CD4-positive, alpha-beta memory T cell (primary cell): Measurements from ENCODE around the gene PAH. TPM values are rescaled to one million over a fixed set of nuclear protein-coding genes. Genes with fewer than 3 reads are reported as not detected.

ENCODE experiments used
- CTCF ChIA-PET: fragments of 350-600 bp; sonication (Branson Sonifier 250); formaldehyde crosslinking; loops from one replicate; lab custom pipeline; 2021; ENCODE audit warnings: inconsistent platforms; ENCODE audit not compliant: partially characterized antibody; lab: Charles Lee
- POLR2A ChIA-PET: fragments of 350-600 bp; sonication (Branson Sonifier 250); formaldehyde crosslinking; loops from one replicate; lab custom pipeline; 2021; ENCODE audit not compliant: partially characterized antibody; lab: Charles Lee
- DNase-seq, 5 donors: peaks; one replicate each; pipeline versions ENCODE4 v3.0.0 to v3.0.0-alpha.2; 2020 to 2022; ENCODE audit warnings: mixed read lengths in 1 of 5
- H3K27ac ChIP-seq: one replicate; pipeline ENCODE4 v1.7.0; 2013; ENCODE audit warnings: low read depth, low read length
- H3K27me3 ChIP-seq: 2 replicates; pipeline ENCODE4 v1.7.0; 2013; ENCODE audit warnings: mild to moderate bottlenecking, low read length, moderate library complexity; ENCODE audit not compliant: insufficient read depth
- H3K36me3 ChIP-seq: 2 replicates; pipeline ENCODE4 v1.7.0; 2013; ENCODE audit warnings: mild to moderate bottlenecking, low read length, moderate library complexity; ENCODE audit not compliant: insufficient read depth
- H3K4me1 ChIP-seq: 2 replicates; pipeline ENCODE4 v1.7.0; 2013; ENCODE audit warnings: mild to moderate bottlenecking, low read length, moderate library complexity; ENCODE audit not compliant: insufficient read depth
- H3K4me3 ChIP-seq, 2 donors: one replicate each; pipeline ENCODE4 v1.7.0; 2013; ENCODE audit warnings: low read length in 2 of 2, mild to moderate bottlenecking in 1 of 2
- H3K9me3 ChIP-seq, 2 donors: one replicate each; pipeline ENCODE4 v1.7.0; 2013; ENCODE audit warnings: low read length in 2 of 2, control low read depth in 1 of 2; ENCODE audit not compliant: control insufficient read depth in 1 of 2
- H3K27ac Mint-ChIP-seq, 7 donors: one replicate each; pipeline ENCODE4 v1.8.0; 2020 to 2021; ENCODE audit warnings: mixed read lengths in 7 of 7, mild to moderate bottlenecking in 6 of 7, inconsistent platforms in 3 of 7, moderate library complexity in 3 of 7
- H3K27me3 Mint-ChIP-seq, 2 donors: one replicate each; pipeline ENCODE4 v1.8.0; 2020 to 2021; ENCODE audit warnings: mixed read lengths in 2 of 2
- H3K36me3 Mint-ChIP-seq, 2 donors: one replicate each; pipeline ENCODE4 v1.8.0; 2020 to 2021; ENCODE audit warnings: mixed read lengths in 2 of 2, inconsistent platforms in 1 of 2, mild to moderate bottlenecking in 1 of 2
- H3K4me1 Mint-ChIP-seq, 4 donors: one replicate each; pipeline ENCODE4 v1.8.0; 2020 to 2021; ENCODE audit warnings: mixed read lengths in 4 of 4, mild to moderate bottlenecking in 1 of 4
- H3K4me3 Mint-ChIP-seq, 8 donors: one replicate each; pipeline ENCODE4 v1.8.0; 2020 to 2021; ENCODE audit warnings: mixed read lengths in 8 of 8, mild to moderate bottlenecking in 7 of 8, moderate library complexity in 6 of 8, inconsistent platforms in 3 of 8
- H3K9me3 Mint-ChIP-seq, 8 donors: one replicate each; pipeline ENCODE4 v1.8.0; 2020 to 2021; ENCODE audit warnings: mixed read lengths in 8 of 8, mild to moderate bottlenecking in 5 of 8, inconsistent platforms in 3 of 8, moderate library complexity in 1 of 8
- intact Hi-C: fragments of 100-400 bp; cut with micrococcal nuclease; formaldehyde crosslinking; loops from one replicate; pipeline ENCODE4 v1.15.1; 2023
- polyA plus RNA-seq, 2 donors: library from polyadenylated mRNA; unstranded; fragments of 300-500 nt; fragmentation: Illumina TruSeq; gene quantifications; one replicate each; pipeline ENCODE4 v1.2.3, GENCODE V29; 2021
- total RNA-seq, 2 experiments: library from RNA; stranded (reverse); gene quantifications; one replicate each; pipeline ENCODE4 v1.2.3, GENCODE V29; 2021

The PAH gene
- total and polyA plus RNA-seq, 4 experiments from 2014 or later = not detected

DNA sequence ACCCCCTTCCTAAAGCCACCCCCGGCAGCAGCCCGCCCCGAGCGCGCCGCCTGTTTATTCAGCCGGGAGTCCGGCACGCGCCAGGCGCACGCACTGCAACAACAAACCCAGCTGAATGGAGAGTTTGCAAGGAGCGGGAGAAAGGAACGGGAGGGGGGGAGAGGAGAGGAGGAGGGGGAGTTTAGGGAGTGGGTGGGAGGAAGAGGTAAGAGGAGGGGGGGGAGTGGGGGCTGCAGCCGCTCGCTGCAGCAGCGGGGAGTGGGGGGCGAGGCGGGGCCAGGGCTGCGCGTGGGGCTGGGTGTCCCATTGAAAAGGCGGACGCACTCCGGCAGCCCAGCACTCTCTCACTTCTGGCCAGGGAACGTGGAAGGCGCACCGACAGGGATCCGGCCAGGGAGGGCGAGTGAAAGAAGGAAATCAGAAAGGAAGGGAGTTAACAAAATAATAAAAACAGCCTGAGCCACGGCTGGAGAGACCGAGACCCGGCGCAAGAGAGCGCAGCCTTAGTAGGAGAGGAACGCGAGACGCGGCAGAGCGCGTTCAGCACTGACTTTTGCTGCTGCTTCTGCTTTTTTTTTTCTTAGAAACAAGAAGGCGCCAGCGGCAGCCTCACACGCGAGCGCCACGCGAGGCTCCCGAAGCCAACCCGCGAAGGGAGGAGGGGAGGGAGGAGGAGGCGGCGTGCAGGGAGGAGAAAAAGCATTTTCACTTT is 40.5 kb upstream of the PAH start, which contains the start of gene ASCL1:
TSS of gene ASCL1 (plus strand) at position 336 of the 712 bp plus-strand sequence. CDS start 571 bp downstream, outside the sequence.
- H3K27ac ChIP-seq = no peak within 1 kb of the TSS
- peaks cover 7 to 31% (median 14%) of the 10 kb centered on the region in 4 donors for H3K4me1 Mint-ChIP-seq
- H3K9me3 Mint-ChIP-seq = peaks cover 0 to 8% (median under 1%) of the 10 kb centered on the region in 8 donors
- H3K4me3 ChIP-seq = no peak within 1 kb of the TSS
- intact Hi-C loops = no loop called here
- H3K9me3 ChIP-seq = no peaks in the 10 kb centered on the region
- peaks cover 11% of the 10 kb centered on the region for H3K27me3 ChIP-seq
- peaks cover 54 to 62% of the 10 kb centered on the region in 2 donors for H3K27me3 Mint-ChIP-seq
- ChIA-PET CTCF (no interaction called here), POLR2A (no interaction called here)
- no peaks in the 10 kb centered on the region for H3K36me3 ChIP-seq
- H3K27ac Mint-ChIP-seq = no peak within 1 kb of the TSS
- peak within 1 kb of the TSS; percentile 48 to 81 (median 64) for H3K4me3 Mint-ChIP-seq
- H3K36me3 Mint-ChIP-seq = no peaks in the 10 kb centered on the region
- H3K4me1 ChIP-seq = peaks cover 4% of the 10 kb centered on the region
- no peak for DNase-seq

DNA sequence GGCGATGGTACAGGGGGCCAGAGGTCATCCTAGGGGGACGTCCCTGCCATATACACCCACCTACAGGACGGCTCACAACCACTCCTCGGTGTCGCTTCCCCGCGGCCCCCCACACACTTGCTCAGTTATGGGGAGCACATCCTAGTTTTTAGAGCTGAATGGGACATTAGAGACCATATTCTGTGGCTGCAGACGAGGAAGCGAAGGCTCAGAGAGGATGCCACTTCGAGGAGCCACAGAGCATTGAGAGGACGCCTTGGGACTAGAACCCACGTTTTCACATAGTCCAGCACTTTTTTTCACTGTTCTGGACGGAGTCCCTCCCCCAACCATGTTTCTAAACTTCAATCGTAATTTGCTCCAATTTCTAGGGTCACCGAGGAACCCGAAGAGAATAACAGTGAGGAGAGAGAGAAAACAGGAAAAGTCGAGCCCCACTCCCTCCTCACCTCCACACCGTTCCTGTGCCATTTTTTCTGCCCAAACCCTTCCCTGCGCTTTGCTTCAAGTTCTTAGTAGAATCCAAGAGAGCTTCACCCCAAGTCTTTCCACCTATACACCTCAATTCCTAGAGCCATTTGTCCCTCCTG is 39.8 kb upstream of the PAH start:
- no peak overlapping the region for H3K27ac Mint-ChIP-seq
- H3K9me3 ChIP-seq = no peaks in the 10 kb centered on the region
- ChIA-PET POLR2A (no interaction called here), CTCF (no interaction called here)
- DNase-seq = no peak
- H3K4me1 ChIP-seq = peaks cover 4% of the 10 kb centered on the region
- no peaks in the 10 kb centered on the region for H3K36me3 ChIP-seq
- peaks cover 52 to 64% of the 10 kb centered on the region in 2 donors for H3K27me3 Mint-ChIP-seq
- peaks cover 6 to 26% (median 13%) of the 10 kb centered on the region in 4 donors for H3K4me1 Mint-ChIP-seq
- H3K9me3 Mint-ChIP-seq = peaks cover 0 to 8% (median under 1%) of the 10 kb centered on the region in 8 donors
- H3K27ac ChIP-seq = no peak overlapping the region
- no peaks in the 10 kb centered on the region for H3K36me3 Mint-ChIP-seq
- H3K4me3 ChIP-seq = no peak overlapping the region
- peaks cover 10% of the 10 kb centered on the region for H3K27me3 ChIP-seq
- intact Hi-C loops = no loop called here
- peak overlapping the region in 5 of 8 donors; percentile 19 to 46 (median 40) for H3K4me3 Mint-ChIP-seq

- Histone ChIP-seq H3K27me3 (peaks cover 10% of the 10 kb centered on the region), H3K36me3 (no peaks in the 10 kb centered on the region), H3K4me1 (peaks cover 4% of the 10 kb centered on the region), H3K27ac (no peak overlapping the region), H3K4me3 (no peak overlapping the region), H3K9me3 (no peaks in the 10 kb centered on the region)
- no peak overlapping the region for H3K27ac Mint-ChIP-seq
- POLR2A ChIA-PET = no interaction called here
- CTCF ChIA-PET = interaction anchor here (1.2 kb wide), 1 partner anchor 592 kb away, joined by 5 read pairs; no protein-coding TSS in a partner anchor
- H3K9me3 Mint-ChIP-seq = peaks cover 0 to 8% (median under 1%) of the 10 kb centered on the region in 8 donors
- intact Hi-C loops = no loop called here
- H3K4me1 Mint-ChIP-seq = peaks cover 6 to 25% (median 13%) of the 10 kb centered on the region in 4 donors
- DNase-seq = no peak
- peaks cover 48 to 61% of the 10 kb centered on the region in 2 donors for H3K27me3 Mint-ChIP-seq
- H3K36me3 Mint-ChIP-seq = no peaks in the 10 kb centered on the region
- peak overlapping the region in 1 of 8 donors; percentile 14 for H3K4me3 Mint-ChIP-seq
Measured at GRCh38 chr12:102955926-102956737, 39.1 kb upstream of the PAH start.

DNA sequence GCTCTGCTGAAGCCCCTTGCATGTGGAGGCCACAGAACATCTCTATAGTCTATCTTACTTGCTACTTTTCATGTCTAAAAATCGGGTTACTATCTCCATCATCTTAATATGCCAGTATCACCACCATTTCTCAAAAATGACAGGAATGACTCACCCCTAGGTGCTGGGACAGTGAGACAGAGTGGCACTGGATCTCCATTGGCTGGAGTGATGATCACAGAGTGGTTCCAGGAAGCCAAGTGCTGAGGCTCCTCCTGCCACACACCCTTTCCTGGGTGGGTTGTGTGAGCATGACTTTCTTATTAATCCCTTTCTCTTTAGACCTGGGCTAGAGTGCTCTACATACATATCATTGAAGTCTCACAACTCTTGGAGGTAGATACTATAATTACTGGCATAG is 37.1 kb upstream of the PAH start:
- CTCF ChIA-PET = interaction anchor here (8.8 kb wide), 1 partner anchor 595 kb away, joined by 110 read pairs; no protein-coding TSS in a partner anchor
- peaks cover 6% of the 10 kb centered on the region for H3K27me3 ChIP-seq
- POLR2A ChIA-PET = no interaction called here
- H3K4me1 ChIP-seq = peaks cover 4% of the 10 kb centered on the region
- no peaks in the 10 kb centered on the region for H3K9me3 ChIP-seq
- peaks cover 5 to 22% (median 12%) of the 10 kb centered on the region in 4 donors for H3K4me1 Mint-ChIP-seq
- no peak overlapping the region for H3K27ac ChIP-seq
- H3K9me3 Mint-ChIP-seq = peaks cover 0 to 6% (median under 1%) of the 10 kb centered on the region in 8 donors
- intact Hi-C loops = no loop called here
- no peaks in the 10 kb centered on the region for H3K36me3 Mint-ChIP-seq
- no peak overlapping the region for H3K4me3 Mint-ChIP-seq
- H3K27me3 Mint-ChIP-seq = peaks cover 49 to 63% of the 10 kb centered on the region in 2 donors
- H3K27ac Mint-ChIP-seq = peak overlapping the region in 1 of 7 donors; percentile 53
- no peak overlapping the region for H3K4me3 ChIP-seq
- no peak for DNase-seq
- no peaks in the 10 kb centered on the region for H3K36me3 ChIP-seq

- no peak for DNase-seq
- H3K4me1 ChIP-seq = peaks cover 4% of the 10 kb centered on the region
- ChIA-PET CTCF (interaction anchor here (8.8 kb wide), 1 partner anchor 596 kb away, joined by 110 read pairs; no protein-coding TSS in a partner anchor), POLR2A (no interaction called here)
- no peak overlapping the region for H3K27ac Mint-ChIP-seq
- no peak overlapping the region for H3K4me3 Mint-ChIP-seq
- H3K4me3 ChIP-seq = no peak overlapping the region
- no peaks in the 10 kb centered on the region for H3K9me3 ChIP-seq
- H3K9me3 Mint-ChIP-seq = peaks cover 0 to 3% (median 0%) of the 10 kb centered on the region in 8 donors
- peaks cover 44 to 63% of the 10 kb centered on the region in 2 donors for H3K27me3 Mint-ChIP-seq
- no peaks in the 10 kb centered on the region for H3K36me3 Mint-ChIP-seq
- H3K36me3 ChIP-seq = no peaks in the 10 kb centered on the region
- intact Hi-C loops = no loop called here
- H3K27ac ChIP-seq = no peak overlapping the region
- H3K27me3 ChIP-seq = peaks cover 5% of the 10 kb centered on the region
- peaks cover 2 to 16% (median 10%) of the 10 kb centered on the region in 4 donors for H3K4me1 Mint-ChIP-seq
Measured at GRCh38 chr12:102953221-102953620, 36.2 kb upstream of the PAH start.

- intact Hi-C loops = no loop called here
- H3K9me3 Mint-ChIP-seq = peaks cover 0 to 3% (median 0%) of the 10 kb centered on the region in 8 donors
- H3K27me3 ChIP-seq = peaks cover 5% of the 10 kb centered on the region
- H3K9me3 ChIP-seq = no peaks in the 10 kb centered on the region
- no peaks in the 10 kb centered on the region for H3K36me3 Mint-ChIP-seq
- peaks cover 2% of the 10 kb centered on the region for H3K4me1 ChIP-seq
- DNase-seq = no peak
- no peak overlapping the region for H3K4me3 Mint-ChIP-seq
- POLR2A ChIA-PET = no interaction called here
- no peaks in the 10 kb centered on the region for H3K36me3 ChIP-seq
- CTCF ChIA-PET = interaction anchor here (8.8 kb wide), 1 partner anchor 597 kb away, joined by 110 read pairs; no protein-coding TSS in a partner anchor
- no peak overlapping the region for H3K4me3 ChIP-seq
- H3K27ac Mint-ChIP-seq = no peak overlapping the region
- peaks cover 43 to 60% of the 10 kb centered on the region in 2 donors for H3K27me3 Mint-ChIP-seq
- peaks cover 0 to 9% (median 3%) of the 10 kb centered on the region in 4 donors for H3K4me1 Mint-ChIP-seq
- H3K27ac ChIP-seq = no peak overlapping the region
Measured at GRCh38 chr12:102951841-102952240, 34.8 kb upstream of the PAH start.
